Stomach (tissue), 9 donors: ENCODE results near the gene BNC2. TPM values are rescaled to one million over a fixed set of nuclear protein-coding genes. Genes with fewer than 3 reads are reported as not detected.
A peak's percentile ranks its signal among the peaks of the same experiment; 100 is the strongest.

Experiments
- DNase-seq, 2 donors: peaks; one replicate each; pipeline versions ENCODE4 v3.0.0 to v3.0.0-alpha.2; 2013 to 2019
- H3K27ac ChIP-seq, 5 donors: fragments of 200-600 bp in 4 of 5; sonication (generic) in 4 of 5; one replicate each; pipeline ENCODE4 v1.5.1; 2013 to 2019; ENCODE audit warnings: mild to moderate bottlenecking in 1 of 5, moderate library complexity in 1 of 5
- H3K27me3 ChIP-seq, 3 donors: fragments of 200-600 bp; sonication (generic); one replicate each; pipeline ENCODE4 v1.5.1; 2017 to 2019; ENCODE audit warnings: mixed run types in 1 of 3
- H3K36me3 ChIP-seq, 4 donors: fragments of 200-600 bp; sonication (generic); 1 replicate in 3 of 4; 2 replicates in 1 of 4; pipeline ENCODE4 v1.5.1; 2016 to 2019
- H3K4me1 ChIP-seq, 4 donors: fragments of 200-600 bp; sonication (generic); one replicate each; pipeline ENCODE4 v1.5.1; 2016 to 2019
- H3K4me3 ChIP-seq, 4 donors: fragments of 200-600 bp; sonication (generic) in 3 of 4; one replicate each; pipeline ENCODE4 v1.5.1; 2016 to 2019; ENCODE audit warnings: mild to moderate bottlenecking in 1 of 4
- H3K9me3 ChIP-seq, 4 donors: fragments of 200-600 bp; sonication (generic); one replicate each; pipeline ENCODE4 v1.5.1; 2016 to 2019
- EP300 ChIP-seq: sonication (generic); formaldehyde crosslinking; IDR thresholded peaks from one replicate; pipeline ENCODE4 v1.6.1; 2017; ENCODE audit warnings: antibody characterized with exemption
- POLR2A ChIP-seq, 4 donors: fragments of 450-650 bp; IDR thresholded peaks; one replicate each; pipeline ENCODE4 v1.6.1; 2016; ENCODE audit warnings: antibody characterized with exemption in 4 of 4, control low read depth in 2 of 4, mild to moderate bottlenecking in 1 of 4, moderate library complexity in 1 of 4
- POLR2AphosphoS5 ChIP-seq, 3 donors: sonication (generic); formaldehyde crosslinking; IDR thresholded peaks; one replicate each; pipeline ENCODE4 v1.6.1; 2016; ENCODE audit warnings: antibody characterized with exemption in 3 of 3
- WGBS, 5 donors: extraction: QIAGEN DNeasy Blood & Tissue Kit in 3 of 5; methylation state at CpG; one replicate each; pipeline versions ENCODE4 v1.1.5 to v1.1.7; 2013 to 2018; 5-methylcytosine and 5-hydroxymethylcytosine counted together
- intact Hi-C: fragments of 100-400 bp; cut with DNase I; formaldehyde crosslinking; loops from one replicate; pipeline ENCODE4 v1.15.1; 2023; ENCODE audit warnings: low total_unique reads
- polyA plus RNA-seq, 3 donors: library from polyadenylated mRNA; stranded (reverse); fragments of 200-250 nt; gene quantifications; one replicate each; pipeline ENCODE4 v1.2.3, GENCODE V29; 2013
- total RNA-seq, 5 donors: library from RNA; depleted of rRNA; stranded (reverse); fragments of >200 nt; gene quantifications; one replicate each; pipeline versions ENCODE4 v1.1.0 to v1.2.3, GENCODE V29; 2014 to 2016
- TF ChIP-seq, protein P1 (sequence below), 7 experiments: fragments of 450-650 bp in 4 of 7; fragments of 200-600 bp in 3 of 7; sonication (generic) in 3 of 7; IDR thresholded peaks; one replicate each; pipeline ENCODE4 v1.5.1; 2016 to 2019; ENCODE audit warnings: antibody characterized with exemption in 7 of 7, control low read depth in 2 of 7, mild to moderate bottlenecking in 1 of 7
- donor health status: healthy with polysubstance abuse.
- donor health status: Bipolar disorder and iron deficiency.
- donor health status: healthy.

BNC2 gene
- total and polyA plus RNA-seq, 8 donors, result 1.1 to 60.7 (median 7.6) TPM

DNA sequence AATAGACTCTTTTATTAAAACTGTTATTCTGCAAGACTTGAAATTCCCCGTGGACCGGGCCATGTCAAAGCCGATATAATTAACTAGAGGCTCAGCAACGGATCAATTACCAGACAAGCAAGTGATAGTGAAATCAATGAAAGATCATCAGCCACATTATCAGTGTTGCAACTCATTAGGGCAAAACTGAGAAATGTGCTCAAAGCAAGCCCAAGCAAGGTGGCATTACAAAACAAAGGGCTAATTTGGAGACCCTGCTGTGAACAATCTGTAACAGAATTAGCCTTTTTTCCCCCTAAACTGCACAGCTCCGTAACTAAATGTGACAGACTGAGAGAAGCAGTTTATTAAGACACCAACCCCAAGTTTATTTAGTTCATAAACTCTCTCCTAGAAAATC lies 140.3 kb downstream of the BNC2 start:
- Histone ChIP-seq H3K9me3 (no peaks in the 10 kb centered on the region), H3K4me1 (peaks cover 0 to 50% (median 26%) of the 10 kb centered on the region in 4 donors), H3K36me3 (no peaks in the 10 kb centered on the region), H3K27me3 (peaks cover 0 to 6% (median 3%) of the 10 kb centered on the region in 3 donors), H3K27ac (no peak overlapping the region), H3K4me3 (no peak overlapping the region)
- TF ChIP-seq POLR2AphosphoS5 (IDR thresholded peaks at IDR 0.05) (no peak), EP300 (no peak)
- TF ChIP-seq, protein P1, sequence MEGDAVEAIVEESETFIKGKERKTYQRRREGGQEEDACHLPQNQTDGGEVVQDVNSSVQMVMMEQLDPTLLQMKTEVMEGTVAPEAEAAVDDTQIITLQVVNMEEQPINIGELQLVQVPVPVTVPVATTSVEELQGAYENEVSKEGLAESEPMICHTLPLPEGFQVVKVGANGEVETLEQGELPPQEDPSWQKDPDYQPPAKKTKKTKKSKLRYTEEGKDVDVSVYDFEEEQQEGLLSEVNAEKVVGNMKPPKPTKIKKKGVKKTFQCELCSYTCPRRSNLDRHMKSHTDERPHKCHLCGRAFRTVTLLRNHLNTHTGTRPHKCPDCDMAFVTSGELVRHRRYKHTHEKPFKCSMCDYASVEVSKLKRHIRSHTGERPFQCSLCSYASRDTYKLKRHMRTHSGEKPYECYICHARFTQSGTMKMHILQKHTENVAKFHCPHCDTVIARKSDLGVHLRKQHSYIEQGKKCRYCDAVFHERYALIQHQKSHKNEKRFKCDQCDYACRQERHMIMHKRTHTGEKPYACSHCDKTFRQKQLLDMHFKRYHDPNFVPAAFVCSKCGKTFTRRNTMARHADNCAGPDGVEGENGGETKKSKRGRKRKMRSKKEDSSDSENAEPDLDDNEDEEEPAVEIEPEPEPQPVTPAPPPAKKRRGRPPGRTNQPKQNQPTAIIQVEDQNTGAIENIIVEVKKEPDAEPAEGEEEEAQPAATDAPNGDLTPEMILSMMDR (IDR thresholded peaks at IDR 0.05), result no peak
- WGBS, 5 donors, result 69 to 83% (median 72%) methylated on average over 5 of the region's 5 CpGs
- no peak for DNase-seq
- intact Hi-C loops, result no loop called here

DNA sequence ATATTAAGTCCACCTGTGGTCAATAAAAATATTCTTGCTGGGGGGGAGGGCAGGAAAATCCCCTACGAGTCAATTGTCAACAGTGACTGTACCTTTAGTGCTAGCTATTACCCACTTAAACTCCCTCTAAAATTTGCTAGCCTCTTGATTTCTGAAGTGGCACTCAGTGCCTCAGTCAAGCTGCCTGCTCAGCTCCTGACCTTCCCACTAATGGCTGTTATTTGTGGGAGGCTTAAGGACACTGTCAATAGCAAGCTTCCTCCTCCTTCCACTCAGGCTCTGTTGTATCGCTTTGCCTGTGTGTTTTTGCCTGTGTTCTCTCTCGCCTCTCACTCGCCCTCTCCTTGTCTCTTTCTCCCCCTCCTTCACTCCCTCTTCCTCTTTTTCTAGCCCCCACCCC lies 140.8 kb downstream of the BNC2 start:
- DNase-seq, result no peak
- intact Hi-C loops, result no loop called here
- H3K27ac ChIP-seq, result no peak overlapping the region
- H3K9me3 ChIP-seq, result no peaks in the 10 kb centered on the region
- H3K4me1 ChIP-seq, result peaks cover 0 to 51% (median 26%) of the 10 kb centered on the region in 4 donors
- H3K27me3 ChIP-seq, result peaks cover 0 to 6% (median 3%) of the 10 kb centered on the region in 3 donors
- H3K36me3 ChIP-seq, result no peaks in the 10 kb centered on the region
- no peak overlapping the region for H3K4me3 ChIP-seq
- TF ChIP-seq POLR2AphosphoS5 (IDR thresholded peaks at IDR 0.05) (no peak), EP300 (no peak), POLR2A (IDR thresholded peaks at IDR 0.05) (no peak)
- TF ChIP-seq, protein P1 (IDR thresholded peaks at IDR 0.05), result no peak
- WGBS, 5 donors, result 78 to 89% (median 84%) methylated on average over 4 of the region's 4 CpGs

DNA sequence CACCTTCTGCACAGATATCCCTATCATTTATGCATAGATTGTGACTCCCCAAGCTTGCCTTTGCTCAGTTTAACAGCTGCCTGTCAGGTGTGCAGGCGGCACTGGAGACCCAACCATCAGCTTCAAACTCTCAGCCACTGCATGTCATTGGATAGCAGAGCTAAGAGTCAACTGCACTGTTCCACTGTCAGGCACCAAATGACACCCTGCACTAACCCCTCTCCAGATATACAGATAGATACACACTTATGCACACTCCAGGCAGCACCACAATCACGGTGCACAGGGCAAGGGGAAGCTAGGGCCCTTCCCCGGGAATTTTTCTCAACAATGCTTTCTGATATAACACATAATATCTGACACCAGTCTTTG lies 142.3 kb downstream of the BNC2 start:
- TF ChIP-seq POLR2A (IDR thresholded peaks at IDR 0.05), result no peak
- no peak for TF ChIP-seq EP300
- TF ChIP-seq, protein P1 (IDR thresholded peaks at IDR 0.05), result no peak
- no peak for TF ChIP-seq POLR2AphosphoS5 (IDR thresholded peaks at IDR 0.05)
- Histone ChIP-seq H3K4me3 (peak overlapping the region; percentile 41 to 61 (median 46)), H3K4me1 (peaks cover 0 to 52% (median 26%) of the 10 kb centered on the region in 4 donors), H3K27me3 (peaks cover 0 to 6% (median 3%) of the 10 kb centered on the region in 3 donors), H3K27ac (peak overlapping the region in 3 of 5 donors; percentile 89 to 91 (median 89)), H3K9me3 (no peaks in the 10 kb centered on the region), H3K36me3 (no peaks in the 10 kb centered on the region)
- intact Hi-C loops, result no loop called here
- no peak for DNase-seq
- WGBS, 5 donors, result 69 to 85% (median 76%) methylated on average over 3 of the region's 3 CpGs

DNA sequence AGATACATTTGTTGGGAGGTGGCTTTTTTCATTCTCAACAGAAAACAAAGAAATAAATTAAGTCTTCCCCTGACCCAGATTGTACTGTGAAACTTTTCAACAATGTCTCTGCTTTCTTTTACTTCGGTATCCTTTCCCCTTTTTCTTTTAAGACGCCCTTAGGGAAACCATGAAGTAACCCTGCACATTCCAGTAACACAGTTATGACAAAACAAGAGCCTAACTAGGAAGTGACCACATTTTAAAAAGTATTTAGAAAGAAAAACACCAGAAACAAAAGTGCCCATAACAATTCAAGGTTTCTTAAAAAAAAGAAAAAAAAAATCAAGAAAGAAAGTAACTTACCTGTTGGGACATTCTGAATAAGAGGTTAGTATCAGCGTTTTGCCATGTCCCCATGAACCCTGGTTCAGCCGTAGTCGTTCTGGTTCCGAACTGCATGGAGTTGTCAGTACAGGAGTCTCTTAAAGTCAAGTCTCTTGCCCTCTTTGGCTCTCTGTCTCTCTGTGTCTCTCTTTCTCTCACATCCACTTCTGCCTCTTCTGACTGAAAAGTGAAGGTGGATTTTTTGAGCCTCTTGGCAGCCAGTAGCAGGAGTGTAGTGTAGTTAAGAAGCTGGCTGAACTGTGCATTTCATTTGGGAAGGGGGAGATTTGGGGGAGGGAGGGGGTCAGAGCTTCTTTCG lies 142.9 kb downstream of the BNC2 start:
- TF ChIP-seq, protein P1 (IDR thresholded peaks at IDR 0.05), result no peak
- TF ChIP-seq EP300 (no peak), POLR2A (IDR thresholded peaks at IDR 0.05) (no peak)
- intact Hi-C loops, result no loop called here
- 18 to 40% (median 26%) methylated on average over 7 of the region's 7 CpGs for WGBS, 5 donors
- DNase-seq, result peak in 1 of 2 donors; percentile 39
- Histone ChIP-seq H3K4me3 (peak overlapping the region; percentile 41 to 61 (median 46)), H3K27me3 (peaks cover 0 to 6% (median 3%) of the 10 kb centered on the region in 3 donors), H3K4me1 (peaks cover 0 to 56% (median 28%) of the 10 kb centered on the region in 4 donors), H3K27ac (peak overlapping the region in 4 of 5 donors; percentile 77 to 91 (median 89)), H3K36me3 (no peaks in the 10 kb centered on the region), H3K9me3 (no peaks in the 10 kb centered on the region)
